ENCODE data around the gene MCTP1.

GRCh38 chr5:95283761-95284571 is 928 bp downstream of the MCTP1 start:
- no peak for TF ChIP-seq GATA2 (IDR thresholded peaks at IDR 0.05; ENCODE audit: low read depth, low read length)
- no peak for TF ChIP-seq GATA3 (IDR thresholded peaks at IDR 0.05; ENCODE audit: low read depth, low read length)
